Peyer's patch (tissue), 4 donors: ENCODE results near the gene R3HDM2. TPM values are rescaled to one million over a fixed set of nuclear protein-coding genes. Genes with fewer than 3 reads are reported as not detected.

ENCODE experiments used
- DNase-seq, 3 donors: peaks; one replicate each; pipeline ENCODE4 v3.0.0-alpha.2; 2017 to 2019
- H3K27ac ChIP-seq, 4 donors: fragments of 200-600 bp; sonication (generic); one replicate each; pipeline ENCODE4 v1.5.1; 2016 to 2019
- H3K27me3 ChIP-seq, 2 donors: fragments of 200-600 bp; sonication (generic); one replicate each; pipeline ENCODE4 v1.5.1; 2019
- H3K36me3 ChIP-seq, 3 donors: fragments of 200-600 bp; sonication (generic); one replicate each; pipeline ENCODE4 v1.5.1; 2016 to 2019
- H3K4me1 ChIP-seq, 4 donors: fragments of 200-600 bp; sonication (generic); one replicate each; pipeline ENCODE4 v1.5.1; 2016 to 2019
- H3K4me3 ChIP-seq, 4 donors: fragments of 200-600 bp; sonication (generic); 1 replicate in 3 of 4; 2 replicates in 1 of 4; pipeline ENCODE4 v1.5.1; 2016 to 2019; ENCODE audit warnings: mild to moderate bottlenecking in 1 of 4
- H3K9me3 ChIP-seq, 4 donors: fragments of 200-600 bp; sonication (generic); one replicate each; pipeline ENCODE4 v1.5.1; 2016 to 2019; ENCODE audit warnings: mild to moderate bottlenecking in 1 of 4
- CTCF ChIP-seq, 6 experiments: fragments of 450-650 bp in 4 of 6; fragments of 200-600 bp in 2 of 6; sonication (generic) in 1 of 6; IDR thresholded peaks; one replicate each; pipeline ENCODE4 v1.5.1; 2017 to 2019; ENCODE audit warnings: antibody characterized with exemption in 6 of 6, mild to moderate bottlenecking in 3 of 6, moderate library complexity in 1 of 6
- POLR2A ChIP-seq, 2 donors: fragments of 450-650 bp; IDR thresholded peaks; one replicate each; pipeline ENCODE4 v1.5.1; 2017; ENCODE audit warnings: antibody characterized with exemption in 2 of 2, mild to moderate bottlenecking in 2 of 2, moderate library complexity in 2 of 2
- total RNA-seq, 4 donors: library from RNA; depleted of rRNA; stranded (reverse); fragments of >200 nt; gene quantifications; one replicate each; pipeline ENCODE4 v1.1.0, GENCODE V29; 2016

Gene R3HDM2
- total RNA-seq, 4 donors from 2014 or later = 23.1 to 145 (median 54.8) TPM

- H3K9me3 ChIP-seq = no peaks in the 10 kb centered on the region
- no peak overlapping the region for H3K27ac ChIP-seq
- H3K27me3 ChIP-seq = no peaks in the 10 kb centered on the region
- no peak for DNase-seq
- H3K4me3 ChIP-seq = no peak overlapping the region
- H3K4me1 ChIP-seq = no peaks in the 10 kb centered on the region
- H3K36me3 ChIP-seq = peaks cover 0 to 77% (median 0%) of the 10 kb centered on the region in 3 donors
- TF ChIP-seq POLR2A (IDR thresholded peaks at IDR 0.05) (no peak), CTCF (IDR thresholded peaks at IDR 0.05) (no peak)
Measured at GRCh38 chr12:57270966-57271470, 159.8 kb downstream of the R3HDM2 start.

GRCh38 chr12:57268264-57268663 lies 162.6 kb downstream of the R3HDM2 start:
- Histone ChIP-seq H3K4me1 (no peaks in the 10 kb centered on the region), H3K9me3 (no peaks in the 10 kb centered on the region), H3K27me3 (no peaks in the 10 kb centered on the region), H3K4me3 (no peak overlapping the region), H3K36me3 (peaks cover 0 to 74% (median 0%) of the 10 kb centered on the region in 3 donors), H3K27ac (no peak overlapping the region)
- no peak for DNase-seq
- no peak for TF ChIP-seq CTCF (IDR thresholded peaks at IDR 0.05)
- TF ChIP-seq POLR2A (IDR thresholded peaks at IDR 0.05) = no peak

GRCh38 chr12:57266681-57267080 lies 164.2 kb downstream of the R3HDM2 start:
- H3K36me3 ChIP-seq = peaks cover 0 to 75% (median 0%) of the 10 kb centered on the region in 3 donors
- no peaks in the 10 kb centered on the region for H3K27me3 ChIP-seq

GRCh38 chr12:57263096-57263495 lies 167.7 kb downstream of the R3HDM2 start:
- no peaks in the 10 kb centered on the region for H3K27me3 ChIP-seq
- no peak overlapping the region for H3K27ac ChIP-seq
- no peak for DNase-seq
- no peaks in the 10 kb centered on the region for H3K9me3 ChIP-seq
- H3K36me3 ChIP-seq = peaks cover 0 to 74% (median 0%) of the 10 kb centered on the region in 3 donors
- TF ChIP-seq CTCF (IDR thresholded peaks at IDR 0.05) (no peak), POLR2A (IDR thresholded peaks at IDR 0.05) (no peak)
- no peaks in the 10 kb centered on the region for H3K4me1 ChIP-seq
- no peak overlapping the region for H3K4me3 ChIP-seq

More at GRCh38 chr12:57266681-57267080, 164.2 kb downstream of the R3HDM2 start:
- no peaks in the 10 kb centered on the region for H3K9me3 ChIP-seq
- no peaks in the 10 kb centered on the region for H3K4me1 ChIP-seq
- no peak for TF ChIP-seq CTCF (IDR thresholded peaks at IDR 0.05)
- TF ChIP-seq POLR2A (IDR thresholded peaks at IDR 0.05) = no peak
- H3K4me3 ChIP-seq = no peak overlapping the region
- DNase-seq = no peak
- no peak overlapping the region for H3K27ac ChIP-seq

GRCh38 chr12:57262126-57262822 lies 168.6 kb downstream of the R3HDM2 start:
- H3K27me3 ChIP-seq = no peaks in the 10 kb centered on the region
- H3K4me3 ChIP-seq = no peak overlapping the region
- no peak overlapping the region for H3K27ac ChIP-seq
- H3K36me3 ChIP-seq = peaks cover 0 to 75% (median 0%) of the 10 kb centered on the region in 3 donors
- H3K4me1 ChIP-seq = no peaks in the 10 kb centered on the region
- DNase-seq = no peak
- TF ChIP-seq POLR2A (IDR thresholded peaks at IDR 0.05) = no peak
- TF ChIP-seq CTCF (IDR thresholded peaks at IDR 0.05) = no peak
- no peaks in the 10 kb centered on the region for H3K9me3 ChIP-seq
